Brain microvascular endothelial cell (primary cell): ENCODE measurements around the gene PRRX1.

Experiments
- DNase-seq: peaks from one replicate; pipeline ENCODE4 v3.0.0-alpha.2; 2020
- H3K27ac ChIP-seq: fragments of 250-450 bp; sonication (Bioruptor Pico); 2 replicates; pipeline ENCODE4 v1.5.1; 2020; ENCODE audit warnings: mild to moderate bottlenecking, moderate library complexity
- H3K27me3 ChIP-seq: fragments of 250-450 bp; sonication (Bioruptor Pico); replicated peaks from 2 replicates; pipeline ENCODE4 v1.5.1; 2020; ENCODE audit warnings: mild to moderate bottlenecking
- H3K36me3 ChIP-seq: fragments of 250-450 bp; sonication (Bioruptor Pico); replicated peaks from 2 replicates; pipeline ENCODE4 v1.5.1; 2020; ENCODE audit warnings: mild to moderate bottlenecking
- H3K4me3 ChIP-seq: 2 replicates; pipeline ENCODE4 v1.5.1; 2011; ENCODE audit warnings: low read depth, mild to moderate bottlenecking, control low read depth, low read length, moderate library complexity
- CTCF ChIP-seq: IDR thresholded peaks from 2 replicates; pipeline ENCODE4 v1.5.1; 2011; ENCODE audit warnings: low read depth, mild to moderate bottlenecking, moderate library complexity, low read length, control low read depth, inconsistent platforms; ENCODE audit errors: missing control alignments
- in situ Hi-C: cut with HindIII; loops from 2 replicates; pipeline ENCODE4 v1.10.0; 2017; ENCODE audit warnings: low sequenced_read_pairs, low pct_ligation_motif_present

The PRRX1 gene

GRCh38 chr1:170723518-170723917 lies 59.6 kb downstream of the PRRX1 start:
- TF ChIP-seq CTCF = no peak
- in situ Hi-C loops = no loop called here
- H3K36me3 ChIP-seq = peaks cover 37% of the 10 kb centered on the region
- no peak overlapping the region for H3K27ac ChIP-seq
- H3K27me3 ChIP-seq = no peaks in the 10 kb centered on the region
- no peak for DNase-seq
- no peak overlapping the region for H3K4me3 ChIP-seq

- in situ Hi-C loops = no loop called here
- no peaks in the 10 kb centered on the region for H3K27me3 ChIP-seq
- no peak overlapping the region for H3K4me3 ChIP-seq
- no peak for TF ChIP-seq CTCF
- H3K27ac ChIP-seq = no peak overlapping the region
- H3K36me3 ChIP-seq = peaks cover 31% of the 10 kb centered on the region
- no peak for DNase-seq
Measured at GRCh38 chr1:170725326-170725725, 61.4 kb downstream of the PRRX1 start.

- H3K36me3 ChIP-seq = peaks cover 20% of the 10 kb centered on the region
- no peaks in the 10 kb centered on the region for H3K27me3 ChIP-seq
- DNase-seq = no peak
- H3K27ac ChIP-seq = no peak overlapping the region
- in situ Hi-C loops = no loop called here
- H3K4me3 ChIP-seq = no peak overlapping the region
- no peak for TF ChIP-seq CTCF
Measured at GRCh38 chr1:170727963-170728362, 64.0 kb downstream of the PRRX1 start.

- in situ Hi-C loops = no loop called here
- Histone ChIP-seq H3K36me3 (peaks cover 17% of the 10 kb centered on the region), H3K27ac (no peak overlapping the region)
Measured at GRCh38 chr1:170729225-170730002, 65.5 kb downstream of the PRRX1 start.

GRCh38 chr1:170730014-170730413 lies 66.1 kb downstream of the PRRX1 start:
- H3K27me3 ChIP-seq = no peaks in the 10 kb centered on the region
- no peak for DNase-seq
- H3K27ac ChIP-seq = no peak overlapping the region
- in situ Hi-C loops = no loop called here
- no peak for TF ChIP-seq CTCF
- no peak overlapping the region for H3K4me3 ChIP-seq
- H3K36me3 ChIP-seq = peaks cover 17% of the 10 kb centered on the region

More at GRCh38 chr1:170729225-170730002, 65.5 kb downstream of the PRRX1 start:
- Histone ChIP-seq H3K4me3 (no peak overlapping the region), H3K27me3 (no peaks in the 10 kb centered on the region)
- DNase-seq = peak; percentile 21
- TF ChIP-seq CTCF = no peak

- Histone ChIP-seq H3K27ac (no peak overlapping the region), H3K27me3 (no peaks in the 10 kb centered on the region), H3K36me3 (peaks cover 17% of the 10 kb centered on the region), H3K4me3 (no peak overlapping the region)
- in situ Hi-C loops = no loop called here
- no peak for DNase-seq
- TF ChIP-seq CTCF = no peak
Measured at GRCh38 chr1:170730438-170730837, 66.5 kb downstream of the PRRX1 start.
